ENCODE results near the gene TRUB1.
"Not testable (repeated sequence)": the region's sequence is repeated elsewhere in the genome, so short reads cannot be mapped to it uniquely, and the experiment has no call there.

TRUB1 gene

DNA sequence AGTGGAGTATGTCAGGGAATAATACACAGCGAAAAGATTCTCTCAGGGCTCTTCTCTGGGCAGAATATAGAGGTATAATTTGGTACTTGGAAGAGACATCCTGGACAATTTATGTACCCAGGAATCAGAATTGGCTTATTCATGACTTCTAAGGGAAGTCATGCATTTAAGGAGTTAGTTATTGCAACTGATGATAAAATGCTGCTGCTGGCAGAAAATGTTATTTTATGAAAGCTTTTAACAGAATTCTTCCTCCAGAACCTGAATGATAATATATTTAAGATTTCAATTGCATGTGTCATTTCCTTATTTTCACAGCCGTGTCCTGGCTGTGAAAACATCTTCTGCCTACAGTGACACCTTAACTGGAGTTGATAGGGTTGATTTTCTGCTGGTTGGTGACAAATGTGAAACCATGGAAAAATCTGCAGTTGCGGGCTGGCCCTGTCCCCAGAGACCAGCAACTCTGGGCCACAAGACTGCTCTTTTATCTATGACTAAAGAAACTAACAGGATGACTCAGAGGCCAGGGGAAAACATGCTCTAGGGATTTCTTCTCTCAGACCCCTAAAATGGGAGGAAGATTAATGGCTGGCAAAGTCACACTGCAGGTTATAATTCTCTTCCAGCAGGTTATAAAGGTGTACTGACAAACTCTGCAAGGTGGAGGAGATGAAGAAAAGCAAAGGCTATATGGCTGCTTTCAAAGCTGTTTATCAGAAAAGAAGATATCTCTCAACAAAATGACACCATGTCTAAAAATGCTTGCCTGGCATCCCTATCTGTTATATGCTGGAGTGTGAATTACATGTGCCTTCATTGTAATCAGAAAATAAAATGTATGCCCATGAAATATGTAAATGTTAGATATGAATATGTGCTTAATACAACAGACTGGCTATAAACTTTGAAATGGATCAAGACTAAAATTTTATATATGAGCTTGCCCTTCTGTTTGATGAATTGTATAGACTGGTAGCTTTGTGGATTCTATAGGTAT lies 12.1 kb upstream of the TRUB1 start:
- peak; percentile 22 for DNase-seq (ENCODE audit: low read depth)

DNA sequence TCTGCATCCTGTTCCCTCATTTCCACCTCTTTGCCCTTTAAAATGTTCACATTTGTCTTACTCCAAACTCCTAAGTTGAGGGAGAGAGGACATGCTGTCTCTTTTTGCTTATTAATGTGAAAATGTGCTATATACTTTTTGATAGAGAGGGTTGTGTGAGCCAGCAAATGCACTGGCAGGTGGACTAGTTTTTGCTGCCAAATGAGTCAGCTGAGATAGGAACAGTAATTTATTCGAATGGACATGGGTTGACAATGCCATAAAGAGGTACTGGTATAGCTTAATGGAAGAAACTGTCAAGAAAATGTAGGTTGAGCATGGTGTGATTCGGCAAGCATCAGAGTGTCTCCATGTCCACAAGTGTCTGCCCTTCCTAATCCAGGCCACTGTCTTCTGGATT lies 9.2 kb upstream of the TRUB1 start:
- no peak for DNase-seq (ENCODE audit: low read depth)

DNA sequence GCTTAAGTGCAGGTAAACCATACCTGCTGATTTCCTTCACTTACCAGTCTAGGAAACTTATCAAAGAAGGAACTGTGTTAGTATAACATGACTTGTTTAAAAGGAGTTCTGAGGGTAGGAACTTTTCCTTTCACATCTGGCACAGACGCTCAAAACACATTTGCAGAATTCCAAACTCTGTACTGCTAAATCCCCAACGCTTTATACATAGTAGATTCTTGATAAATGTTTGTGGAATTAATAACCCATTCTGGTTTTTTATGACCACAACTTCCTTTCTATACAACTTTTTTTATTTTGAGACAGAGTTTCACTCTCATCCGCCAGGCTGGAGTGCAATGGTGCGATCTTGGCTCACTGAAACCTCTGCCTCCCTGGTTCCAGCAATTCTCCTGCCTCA lies 7.7 kb upstream of the TRUB1 start:
- peak; percentile 11 for DNase-seq (ENCODE audit: low read depth)

DNA sequence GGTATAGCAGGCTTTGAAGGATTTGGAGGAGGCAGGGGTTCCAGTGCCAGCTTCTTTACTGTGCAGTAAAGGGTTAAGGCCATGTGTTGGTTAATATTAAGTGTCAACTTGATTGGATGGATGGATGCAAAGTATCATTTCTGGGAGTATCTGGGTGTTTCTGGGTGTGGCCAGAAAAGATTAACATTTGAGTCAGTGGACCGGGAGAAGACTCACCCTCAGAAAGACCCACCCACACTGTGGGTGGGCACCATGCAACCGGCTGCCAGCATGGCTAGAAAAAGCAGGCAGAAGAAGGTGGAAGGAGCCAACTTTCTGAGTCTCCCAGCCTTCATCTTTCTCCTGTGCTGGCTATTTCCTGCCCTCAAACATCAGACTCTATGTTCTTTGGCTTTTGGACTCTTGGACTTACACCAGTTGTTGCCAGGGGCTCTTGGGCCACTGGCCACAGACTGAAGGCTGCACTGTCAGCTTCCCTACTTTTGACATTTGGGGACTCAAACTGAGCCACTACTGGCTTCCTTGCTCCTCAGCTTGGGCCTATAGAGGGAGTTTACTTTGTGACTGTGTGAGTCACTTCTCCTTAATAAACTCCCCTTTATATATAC lies 6.8 kb upstream of the TRUB1 start:
- no peak for DNase-seq (ENCODE audit: low read depth)

DNA sequence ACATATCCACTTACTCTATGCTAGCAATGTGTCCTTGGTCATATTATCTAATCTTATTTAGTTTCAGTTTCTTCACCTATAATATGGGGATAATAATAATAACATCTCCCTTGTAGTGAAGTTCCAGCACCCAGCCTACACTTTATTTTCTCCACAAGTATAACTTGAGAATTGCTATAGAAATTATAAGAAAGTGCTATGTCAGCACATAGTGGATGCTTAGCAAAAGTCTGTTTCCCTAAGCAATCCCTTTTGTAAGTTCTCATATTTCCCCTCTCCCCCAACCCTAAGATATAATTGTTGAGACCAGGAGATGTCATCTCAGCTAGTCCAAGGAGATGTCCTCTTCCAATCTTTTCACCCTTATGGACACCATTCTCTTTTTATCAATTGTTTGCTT lies 5.8 kb upstream of the TRUB1 start:
- no peak for DNase-seq (ENCODE audit: low read depth)

DNA sequence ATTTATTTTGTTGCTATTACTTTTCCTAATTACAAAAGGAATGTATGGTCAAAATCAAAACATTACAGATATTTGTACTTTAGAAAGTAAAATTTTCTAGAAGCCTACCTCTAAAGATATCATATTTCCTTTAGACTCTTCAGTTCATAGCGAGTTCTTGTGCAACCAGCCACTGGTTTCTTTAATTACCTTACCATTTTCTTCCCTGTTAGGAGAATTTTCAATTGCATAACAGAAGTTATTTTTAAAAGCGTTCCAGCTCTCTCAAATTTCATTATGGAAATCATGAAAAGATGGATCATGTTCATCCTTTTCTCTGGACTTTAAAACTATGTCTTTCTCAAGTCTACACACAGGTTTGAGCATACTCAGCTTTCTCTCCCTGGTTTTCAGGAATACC lies 5.0 kb upstream of the TRUB1 start:
- DNase-seq (ENCODE audit: low read depth), result no peak

DNA sequence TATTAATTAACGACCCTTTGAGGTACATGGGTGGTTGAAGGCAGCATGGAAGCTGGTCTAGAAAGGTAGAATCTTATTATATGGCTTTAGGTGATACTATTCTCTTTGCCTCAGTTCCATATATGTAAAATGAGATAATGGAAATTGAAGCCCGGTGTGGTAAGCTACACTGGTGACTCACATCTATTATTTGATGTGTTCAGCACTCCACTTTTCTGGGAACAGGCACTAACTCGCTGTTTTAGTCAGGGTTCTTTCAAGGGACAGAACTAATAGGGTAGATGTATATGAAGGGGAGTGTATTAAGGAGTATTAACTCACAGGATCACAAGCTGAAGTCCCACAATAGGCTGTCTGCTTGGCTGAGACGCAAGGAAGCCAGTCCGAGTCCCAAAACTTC lies 4.4 kb upstream of the TRUB1 start:
- DNase-seq (ENCODE audit: low read depth), result no peak

DNA sequence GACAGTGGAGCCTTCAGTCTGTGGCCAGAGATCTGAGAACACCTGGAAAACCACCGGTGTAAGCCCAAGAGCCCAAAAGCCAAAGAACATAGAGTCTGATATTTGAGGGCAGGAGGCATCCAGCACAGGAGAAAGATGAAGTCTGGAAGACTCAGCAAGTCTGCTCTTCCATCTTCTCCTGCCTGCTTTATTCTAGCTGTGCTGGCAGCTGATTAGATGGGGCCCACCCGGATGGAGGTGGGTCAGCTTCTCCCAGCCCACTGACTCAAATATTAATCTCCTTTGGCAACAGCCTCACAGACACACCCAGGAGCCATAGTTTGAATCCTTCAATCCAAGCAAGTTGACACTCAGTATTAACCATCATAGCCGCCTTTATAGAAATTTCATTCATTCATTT lies 4.0 kb upstream of the TRUB1 start:
- DNase-seq (ENCODE audit: low read depth), result not testable (repeated sequence)

DNA sequence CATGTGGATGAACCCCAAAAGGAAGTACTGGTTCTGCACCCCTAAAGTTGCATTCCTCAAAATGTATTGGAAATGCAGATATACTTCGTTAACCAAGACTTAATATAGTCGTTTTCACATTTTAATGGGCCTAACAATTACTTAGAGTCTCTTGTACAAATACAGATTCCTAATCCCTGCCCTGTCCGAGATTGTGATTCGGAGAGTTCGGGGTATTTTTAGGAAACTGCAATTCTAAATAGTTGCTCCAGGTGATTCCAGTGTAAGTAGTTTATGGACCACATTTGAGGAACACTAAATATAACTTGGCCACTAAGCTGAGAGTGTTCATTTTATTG lies 830 bp downstream of the TRUB1 start:
- DNase-seq (ENCODE audit: low read depth), result no peak

DNA sequence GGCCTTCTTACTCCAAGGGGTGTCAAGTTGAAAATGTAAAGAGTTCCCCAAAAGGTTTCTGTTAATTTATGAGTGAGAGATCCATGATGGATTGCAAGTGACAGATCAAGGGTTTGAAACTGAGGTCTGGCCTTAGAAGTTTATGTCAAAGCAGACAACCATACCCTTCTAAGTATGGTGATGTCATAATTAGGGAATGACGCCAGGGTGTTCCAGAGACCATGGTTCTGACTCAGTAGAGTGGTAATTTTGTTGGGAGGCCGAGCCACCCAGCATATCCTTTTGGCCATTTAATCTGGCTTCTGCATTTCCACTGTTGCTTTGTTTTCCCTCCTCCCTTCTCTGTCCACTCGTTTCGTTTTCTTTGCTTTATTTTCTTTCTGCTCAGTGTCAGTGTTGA lies 2.7 kb downstream of the TRUB1 start:
- no peak for DNase-seq (ENCODE audit: low read depth)

DNA sequence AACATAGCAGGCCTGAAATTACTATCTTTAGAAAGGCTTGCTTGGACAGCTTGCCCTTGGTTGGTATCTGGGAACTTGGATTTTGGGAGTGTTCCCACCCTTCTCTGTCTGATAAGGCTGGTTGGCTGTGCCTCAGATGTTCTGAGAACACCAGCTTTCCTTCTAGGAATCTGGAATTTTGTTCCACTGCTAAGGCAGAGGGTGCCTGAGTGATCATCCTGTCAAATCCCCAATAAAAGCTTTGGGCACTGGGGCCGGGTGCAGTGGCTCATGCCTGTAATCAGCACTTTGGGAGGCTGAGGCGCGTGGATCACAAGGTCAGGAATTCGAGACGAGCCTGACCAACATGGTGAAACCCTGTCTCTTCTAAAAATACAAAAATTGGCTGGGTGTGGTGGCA lies 5.0 kb downstream of the TRUB1 start:
- DNase-seq (ENCODE audit: low read depth), result no peak

DNA sequence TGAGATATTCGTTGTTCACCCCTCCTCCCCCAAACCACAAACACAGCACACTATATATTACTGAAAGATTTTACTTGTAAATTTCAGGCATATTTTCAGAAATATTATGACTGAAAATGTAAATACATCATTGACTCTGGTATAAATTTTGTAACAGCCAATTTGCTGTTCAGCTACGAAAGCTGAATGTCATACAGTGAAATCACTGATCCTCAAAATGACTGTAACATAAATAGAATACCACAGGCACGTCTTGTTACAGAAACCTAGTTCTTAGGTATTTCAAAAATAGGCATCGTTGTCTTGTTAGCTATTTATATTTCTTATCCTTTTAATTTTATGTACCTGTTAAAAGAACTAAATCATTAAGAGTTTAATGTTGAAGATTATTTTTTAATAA lies 15.1 kb downstream of the TRUB1 start:
- DNase-seq (ENCODE audit: low read depth), result no peak

DNA sequence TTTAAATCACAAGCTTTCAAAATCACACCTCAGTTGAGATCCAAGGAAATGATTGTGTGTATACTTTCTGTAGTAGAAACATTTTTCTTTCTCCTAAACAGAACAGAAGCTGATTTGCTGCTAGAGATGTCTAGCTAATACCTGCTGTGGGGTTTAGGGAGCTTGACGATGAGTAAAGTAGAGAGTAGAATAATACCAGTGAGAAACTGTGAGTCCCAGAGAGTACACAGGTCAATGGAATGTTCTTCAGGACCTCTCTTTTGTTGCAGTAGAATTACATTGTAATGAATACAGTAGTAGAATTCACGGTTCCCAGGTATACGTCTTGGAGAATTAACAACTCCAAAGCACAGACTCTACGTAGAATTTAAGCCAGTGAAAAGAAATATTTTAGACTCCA lies 18.0 kb downstream of the TRUB1 start:
- DNase-seq (ENCODE audit: low read depth), result no peak

DNA sequence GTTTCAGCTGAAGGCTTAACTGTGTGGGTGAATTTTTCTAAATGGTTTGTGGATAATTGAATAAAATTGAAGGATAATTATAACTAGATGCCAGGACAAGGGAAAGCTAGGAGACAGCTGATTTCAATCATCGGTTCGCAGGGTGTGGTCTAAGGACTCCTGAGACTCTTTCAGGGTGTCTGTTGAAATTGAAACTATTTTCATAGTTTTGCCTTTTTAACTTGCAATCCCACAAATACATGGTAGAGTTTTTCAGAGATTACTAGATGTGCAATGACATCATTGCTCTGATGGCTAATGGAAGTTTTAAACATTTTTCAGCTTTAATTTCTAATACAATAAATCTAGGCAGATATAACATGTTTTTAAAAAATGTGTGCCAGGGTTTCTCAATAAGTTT lies 18.5 kb downstream of the TRUB1 start:
- no peak for DNase-seq (ENCODE audit: low read depth)

DNA sequence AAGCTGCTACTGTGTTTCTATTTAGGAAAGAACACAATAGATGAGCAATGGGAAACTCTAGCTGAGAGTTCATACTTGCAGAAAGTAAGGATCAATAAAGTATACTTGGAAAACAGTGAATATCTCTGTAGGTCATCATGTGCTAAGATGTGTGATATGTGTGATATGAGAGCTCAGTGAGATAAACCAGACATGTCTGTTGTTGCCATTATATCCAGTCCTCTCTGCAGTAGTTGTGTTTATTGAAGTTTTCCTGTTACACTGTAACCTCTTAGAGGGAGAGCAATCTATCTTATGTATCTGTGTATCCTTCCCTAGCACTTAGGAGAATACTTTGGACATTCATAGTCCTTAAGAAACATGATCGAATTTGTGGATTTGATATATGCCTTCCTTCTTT lies 19.1 kb downstream of the TRUB1 start:
- DNase-seq (ENCODE audit: low read depth), result no peak

DNA sequence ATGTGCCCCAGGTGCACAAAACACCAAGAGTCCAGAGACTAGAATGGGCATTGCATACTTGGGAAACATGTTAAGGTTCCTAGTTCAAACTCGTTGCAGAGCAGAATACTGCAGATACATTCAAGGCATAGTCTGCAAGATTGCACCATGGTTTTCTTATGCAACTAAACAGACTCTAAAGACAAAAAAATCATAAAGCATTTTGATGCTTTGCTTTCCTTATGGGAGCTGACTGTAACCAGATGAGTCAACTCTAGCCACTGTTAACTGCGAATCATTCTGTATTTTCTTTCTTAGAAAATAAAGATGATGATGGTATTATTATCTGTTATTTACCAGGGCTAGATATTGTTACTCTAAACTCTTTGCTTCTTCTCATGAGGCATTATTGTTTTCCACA lies 19.7 kb downstream of the TRUB1 start:
- no peak for DNase-seq (ENCODE audit: low read depth)

DNA sequence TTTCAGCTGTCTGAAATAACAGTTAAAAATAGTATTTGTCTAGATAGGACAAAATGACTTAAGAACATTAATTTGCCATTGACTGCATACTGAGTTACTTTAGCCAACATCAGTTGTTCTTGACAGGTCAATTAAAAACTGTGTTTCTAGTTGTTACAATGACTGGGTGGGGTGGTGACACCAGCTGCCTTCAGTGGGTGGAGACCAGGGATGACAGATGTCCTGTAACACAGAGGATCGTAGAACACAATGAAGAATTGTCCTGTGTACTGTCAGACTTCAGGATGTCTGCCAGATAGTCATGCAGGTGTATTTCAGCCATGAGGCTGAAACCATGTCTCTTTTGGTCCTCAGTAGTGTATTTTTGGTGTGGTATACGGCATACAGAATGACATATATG lies 24.4 kb downstream of the TRUB1 start:
- DNase-seq (ENCODE audit: low read depth), result no peak

DNA sequence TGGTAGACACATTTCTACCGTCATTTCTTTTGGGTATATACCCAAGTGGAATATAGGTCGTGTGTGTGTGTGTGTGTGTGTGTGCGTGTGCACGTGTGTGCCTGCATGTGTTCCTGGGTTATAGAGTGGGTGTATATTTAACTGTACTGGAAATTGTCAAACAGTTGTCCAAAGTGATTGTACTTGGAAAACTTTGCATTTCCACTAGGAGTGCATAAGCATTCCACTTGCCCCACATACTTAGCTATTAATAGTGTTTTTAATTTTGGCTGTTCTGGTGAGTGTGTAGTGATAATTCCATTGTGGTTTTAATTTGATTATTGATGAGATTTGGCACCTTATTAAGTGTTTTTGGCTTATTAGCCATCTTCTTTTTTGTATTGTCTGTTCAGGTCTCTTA lies 25.9 kb downstream of the TRUB1 start:
- no peak for DNase-seq (ENCODE audit: low read depth)

DNA sequence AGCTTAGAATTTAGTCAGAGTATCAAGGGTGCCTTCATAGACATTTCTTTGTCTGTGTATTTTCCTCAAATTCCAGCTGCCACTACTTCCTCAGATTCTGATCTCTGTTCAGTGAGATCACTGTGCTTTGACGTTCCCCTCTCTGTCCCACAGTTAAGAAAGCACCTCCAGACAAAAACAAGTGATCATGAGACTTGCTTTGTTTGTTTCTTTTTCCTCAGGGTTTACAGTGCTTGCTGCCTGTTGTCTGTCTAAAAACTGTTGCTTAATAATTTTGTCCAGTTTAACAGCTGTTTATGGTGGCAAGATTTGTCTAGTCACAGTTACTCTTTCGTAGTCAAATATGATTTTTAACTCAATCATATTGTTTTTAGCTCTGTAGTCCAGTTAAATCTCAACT lies 29.1 kb downstream of the TRUB1 start:
- no peak for DNase-seq (ENCODE audit: low read depth)

DNA sequence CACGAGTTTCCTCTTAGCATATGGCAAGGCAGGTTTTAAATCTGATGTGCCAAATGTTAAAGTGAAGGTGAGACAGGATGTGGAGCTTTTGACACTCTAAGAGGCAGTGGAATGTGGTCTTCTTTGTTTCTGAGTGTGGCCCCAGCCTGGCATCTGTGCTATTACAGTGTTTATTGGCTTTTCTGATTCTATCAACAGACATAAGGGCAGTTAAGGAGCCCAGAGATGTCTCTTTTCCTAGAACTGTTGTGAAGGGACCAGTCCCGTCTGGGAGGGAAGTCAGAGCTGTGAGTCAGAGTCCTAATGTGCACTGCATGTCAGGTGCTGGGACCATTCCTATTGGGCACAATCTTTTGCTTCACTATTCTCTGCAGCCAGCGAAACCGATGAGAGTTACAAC lies 32.5 kb downstream of the TRUB1 start:
- DNase-seq (ENCODE audit: low read depth), result no peak

DNA sequence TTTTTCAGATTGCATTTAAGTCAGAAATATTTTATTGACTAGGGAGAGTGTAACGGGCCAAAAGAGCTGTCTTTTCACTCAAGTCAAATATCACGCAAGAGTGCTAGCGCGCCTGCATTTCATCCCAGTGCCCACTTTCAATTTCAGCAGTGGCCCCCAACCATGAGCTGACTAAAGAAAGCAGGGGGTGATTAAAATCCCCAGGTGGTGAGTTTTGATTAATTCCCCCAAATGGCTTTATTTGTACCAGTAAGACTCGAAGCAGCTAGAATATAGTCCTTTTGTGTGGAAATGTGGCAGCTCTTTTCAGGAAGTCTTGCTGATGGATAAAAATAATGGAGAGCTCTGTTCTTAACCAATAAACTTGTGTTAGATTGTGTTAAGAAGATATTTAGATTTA lies 35.3 kb downstream of the TRUB1 start:
- no peak for DNase-seq (ENCODE audit: low read depth)

DNA sequence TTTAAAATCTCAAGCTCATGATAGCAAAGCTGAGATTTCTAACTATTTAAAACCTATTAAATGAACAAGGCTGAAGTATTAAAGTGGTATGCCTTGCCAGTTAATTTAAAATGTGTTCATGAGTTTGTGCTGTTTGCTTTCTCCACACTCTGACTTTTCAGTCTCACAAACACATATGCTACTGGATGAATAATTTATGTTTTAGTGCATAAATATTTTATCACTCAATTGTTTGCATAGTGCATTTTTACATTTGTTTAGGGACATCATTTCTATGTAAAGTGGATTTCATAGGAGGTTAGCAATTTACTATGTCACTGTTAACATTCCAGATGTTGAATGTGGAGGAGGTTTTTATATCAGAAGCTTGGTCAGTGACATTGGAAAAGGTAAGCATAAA lies 36.0 kb downstream of the TRUB1 start:
- no peak for DNase-seq (ENCODE audit: low read depth)

DNA sequence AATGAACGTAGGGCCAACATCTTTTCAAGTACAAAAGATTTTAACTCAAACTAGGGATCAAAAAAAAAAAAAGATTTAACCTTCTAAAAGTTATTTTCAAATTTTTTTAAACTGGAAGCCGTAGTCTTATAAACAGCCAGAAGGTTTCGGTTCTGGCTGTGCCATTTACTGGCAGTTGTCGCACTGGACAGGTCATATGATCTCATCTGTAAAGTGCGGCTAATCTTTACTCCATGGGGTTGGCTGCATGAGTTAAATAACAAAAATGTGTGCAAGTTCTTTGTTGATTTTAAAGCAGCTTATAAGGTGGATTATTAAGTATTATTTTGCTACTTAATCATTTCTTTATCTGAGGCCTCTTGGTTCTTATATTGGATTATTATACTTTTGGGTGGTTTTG lies 36.6 kb downstream of the TRUB1 start:
- no peak for DNase-seq (ENCODE audit: low read depth)

DNA sequence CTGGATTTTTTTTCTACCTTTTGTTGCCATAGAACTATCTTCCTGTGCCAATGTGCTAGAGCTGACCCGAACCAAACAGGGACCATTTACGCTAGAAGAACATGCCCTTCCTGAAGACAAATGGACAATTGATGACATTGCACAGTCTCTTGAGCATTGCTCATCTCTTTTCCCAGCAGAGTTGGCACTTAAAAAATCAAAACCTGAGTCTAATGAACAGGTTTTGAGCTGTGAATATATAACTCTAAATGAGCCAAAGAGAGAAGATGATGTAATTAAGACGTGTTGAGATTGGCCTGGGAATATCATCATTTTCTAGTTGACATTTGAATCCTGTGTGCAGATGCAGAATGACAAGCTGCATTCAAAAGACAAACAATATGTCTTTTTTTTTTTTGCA lies 37.1 kb downstream of the TRUB1 start:
- no peak for DNase-seq (ENCODE audit: low read depth)

Data from GM04503 (cell line).